ENCODE measurements around the gene RHOBTB1.

RHOBTB1 gene

GRCh38 chr10:60968504-60968903 is 24.5 kb upstream of the RHOBTB1 start:
- intact Hi-C loops (cut with DNase I; ENCODE audit: low total_unique reads): loop anchor here (5.0 kb wide), 1 partner anchor 314 kb away; no protein-coding TSS in a partner anchor

GRCh38 chr10:60967854-60968484 is 24.0 kb upstream of the RHOBTB1 start:
- TF ChIP-seq CTCF (IDR thresholded peaks at IDR 0.05): no peak
- Histone ChIP-seq H3K4me1 (peaks cover 0 to 14% (median 5%) of the 10 kb centered on the region in 4 donors), H3K4me3 (no peak overlapping the region), H3K27ac (no peak overlapping the region), H3K9me3 (no peaks in the 10 kb centered on the region), H3K36me3 (no peaks in the 10 kb centered on the region), H3K27me3 (no peaks in the 10 kb centered on the region)
- intact Hi-C loops (cut with DNase I; ENCODE audit: low total_unique reads): loop anchor here (5.0 kb wide), 1 partner anchor 314 kb away; no protein-coding TSS in a partner anchor
- no peak for DNase-seq

More at GRCh38 chr10:60968504-60968903, 24.5 kb upstream of the RHOBTB1 start:
- Histone ChIP-seq H3K4me3 (no peak overlapping the region), H3K27me3 (no peaks in the 10 kb centered on the region), H3K27ac (no peak overlapping the region), H3K9me3 (no peaks in the 10 kb centered on the region), H3K36me3 (no peaks in the 10 kb centered on the region), H3K4me1 (peaks cover 0 to 14% (median 5%) of the 10 kb centered on the region in 4 donors)
- no peak for DNase-seq
- no peak for TF ChIP-seq CTCF (IDR thresholded peaks at IDR 0.05)

GRCh38 chr10:60967260-60967659 is 23.3 kb upstream of the RHOBTB1 start:
- DNase-seq: no peak
- Histone ChIP-seq H3K9me3 (no peaks in the 10 kb centered on the region), H3K4me3 (no peak overlapping the region), H3K27me3 (no peaks in the 10 kb centered on the region), H3K4me1 (peaks cover 0 to 14% (median 5%) of the 10 kb centered on the region in 4 donors), H3K27ac (no peak overlapping the region), H3K36me3 (no peaks in the 10 kb centered on the region)
- intact Hi-C loops (cut with DNase I; ENCODE audit: low total_unique reads): loop anchor here (5.0 kb wide), 1 partner anchor 315 kb away; no protein-coding TSS in a partner anchor
- TF ChIP-seq CTCF (IDR thresholded peaks at IDR 0.05): no peak

GRCh38 chr10:60965696-60966095 is 21.7 kb upstream of the RHOBTB1 start:
- Histone ChIP-seq H3K36me3 (no peaks in the 10 kb centered on the region), H3K27ac (no peak overlapping the region), H3K27me3 (no peaks in the 10 kb centered on the region), H3K4me1 (peaks cover 0 to 14% (median 5%) of the 10 kb centered on the region in 4 donors), H3K4me3 (no peak overlapping the region), H3K9me3 (no peaks in the 10 kb centered on the region)
- no peak for DNase-seq
- intact Hi-C loops (cut with DNase I; ENCODE audit: low total_unique reads): loop anchor here (2.0 to 5.0 kb wide), 3 partner anchors 23 to 317 kb away; no protein-coding TSS in a partner anchor
- no peak for TF ChIP-seq CTCF (IDR thresholded peaks at IDR 0.05)

GRCh38 chr10:60964257-60965235 is 20.6 kb upstream of the RHOBTB1 start:
- Histone ChIP-seq H3K9me3 (no peaks in the 10 kb centered on the region), H3K4me3 (no peak overlapping the region), H3K27ac (peak overlapping the region; percentile 4 to 55), H3K27me3 (no peaks in the 10 kb centered on the region), H3K4me1 (peaks cover 0 to 14% (median 5%) of the 10 kb centered on the region in 4 donors), H3K36me3 (no peaks in the 10 kb centered on the region)
- intact Hi-C loops (cut with DNase I; ENCODE audit: low total_unique reads): loop anchor here (2.0 to 5.0 kb wide), 3 partner anchors 22 to 318 kb away; no protein-coding TSS in a partner anchor
- DNase-seq: peak; percentile 63 to 77
- TF ChIP-seq CTCF (IDR thresholded peaks at IDR 0.05): peak; percentile 76 to 78

All from tibial artery (tissue), 4 donors.